HG03196 (cell line): ENCODE data around the gene MGLL.

Source experiments
- ATAC-seq: cut with Tn5 transposase; IDR thresholded peaks from one replicate; pipeline ENCODE4 v1.9.1; 2021; ENCODE audit not compliant: unreplicated experiment

The MGLL gene

DNA sequence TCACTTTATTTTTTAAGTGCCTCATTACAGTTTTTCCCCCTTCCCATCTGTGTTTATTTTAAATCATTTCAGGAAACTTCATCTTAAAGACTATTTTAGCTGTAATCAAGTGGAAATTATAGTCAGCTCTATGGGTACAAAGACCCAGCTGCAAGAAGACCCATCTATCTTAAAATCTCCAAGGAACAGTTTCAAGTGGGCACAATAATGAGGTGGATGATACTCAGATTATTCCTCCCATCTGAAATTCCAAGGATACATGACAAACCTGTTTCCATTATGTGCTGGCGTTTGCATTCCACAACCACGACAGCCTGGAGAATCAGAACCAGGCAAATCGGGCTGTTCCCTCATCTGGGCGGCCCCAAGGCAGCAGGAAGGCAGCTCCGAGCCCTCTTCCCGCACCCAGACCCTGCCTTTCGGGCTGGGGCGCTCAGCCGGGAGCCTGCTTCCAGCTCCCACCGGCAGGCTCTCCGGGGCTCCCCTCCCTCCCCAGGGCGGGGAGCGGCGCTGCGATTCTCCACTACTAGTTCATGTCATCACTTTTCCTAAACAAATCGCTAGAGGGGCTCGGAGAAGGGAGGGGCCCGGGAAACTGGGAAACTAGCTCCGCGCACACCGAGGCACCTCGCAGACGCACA, at the start of gene MGLL:
TSS of gene MGLL (minus strand) at position 475 of the 641 bp plus-strand sequence. CDS start at position 278, 197 bp downstream.
- ATAC-seq = no peak

DNA sequence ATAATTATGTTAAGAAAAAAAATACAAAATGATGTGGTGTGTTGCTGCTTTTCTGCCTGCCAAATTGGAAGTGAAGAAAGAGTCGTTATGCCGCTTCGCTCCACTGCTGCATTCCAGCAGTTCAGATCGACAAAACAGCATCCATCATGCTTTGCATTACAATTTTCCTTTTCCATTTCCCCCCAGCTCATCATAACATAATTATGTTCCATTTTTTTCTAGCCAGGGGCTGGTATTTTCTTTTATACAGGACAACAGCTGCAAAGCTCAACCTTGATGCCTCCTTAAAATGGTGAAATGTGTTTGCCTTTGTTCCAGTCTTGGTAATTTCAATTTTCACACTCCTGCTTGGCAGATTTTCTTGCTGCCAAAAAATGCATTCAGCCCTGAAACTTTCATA, 47.8 kb upstream of the MGLL start:
- ATAC-seq = no peak

DNA sequence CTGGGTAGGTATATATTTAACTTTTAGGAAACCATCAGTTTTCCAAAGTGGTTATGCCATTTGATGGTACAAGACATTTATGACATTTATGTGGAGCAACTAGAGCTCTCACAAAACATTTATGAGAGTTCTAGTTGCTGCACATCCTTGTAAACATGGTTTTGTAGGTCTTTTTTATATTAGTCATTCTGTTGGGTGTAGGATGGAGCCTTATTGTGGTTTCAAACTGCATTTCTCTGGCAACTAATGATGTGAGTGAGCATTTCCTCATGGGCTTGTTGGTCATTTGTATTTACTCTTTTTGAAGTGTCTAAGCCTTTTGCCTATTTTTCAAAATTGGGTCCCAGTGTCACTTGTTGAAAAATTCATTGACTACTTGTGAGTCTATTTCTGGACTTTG, 45.7 kb upstream of the MGLL start:
- no peak for ATAC-seq

GRCh38 chr3:127867412-127867811, 45.1 kb upstream of the MGLL start:
- ATAC-seq = no peak

DNA sequence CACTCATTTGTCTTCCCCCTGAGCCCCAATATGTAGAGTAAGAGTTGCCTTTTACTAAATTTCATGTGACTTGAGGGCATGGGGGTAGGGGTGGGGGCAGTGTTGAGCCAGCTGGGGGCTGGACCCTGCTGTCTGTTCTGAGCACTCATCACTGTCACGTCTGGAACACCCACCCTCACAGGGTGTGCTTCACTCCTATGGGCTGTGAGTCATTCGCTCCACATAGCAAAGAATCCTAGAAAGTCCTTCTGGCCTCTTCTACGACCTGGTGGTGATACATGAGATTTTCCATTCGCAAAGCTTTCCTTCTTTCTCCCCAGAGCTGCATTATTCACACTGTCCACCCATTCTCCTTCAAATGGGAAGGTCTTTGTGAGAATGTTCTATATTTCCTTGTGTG, 43.6 kb upstream of the MGLL start:
- no peak for ATAC-seq

- no peak for ATAC-seq
These were observed 37.9 kb upstream of the MGLL start for GRCh38 chr3:127860211-127860696.

DNA sequence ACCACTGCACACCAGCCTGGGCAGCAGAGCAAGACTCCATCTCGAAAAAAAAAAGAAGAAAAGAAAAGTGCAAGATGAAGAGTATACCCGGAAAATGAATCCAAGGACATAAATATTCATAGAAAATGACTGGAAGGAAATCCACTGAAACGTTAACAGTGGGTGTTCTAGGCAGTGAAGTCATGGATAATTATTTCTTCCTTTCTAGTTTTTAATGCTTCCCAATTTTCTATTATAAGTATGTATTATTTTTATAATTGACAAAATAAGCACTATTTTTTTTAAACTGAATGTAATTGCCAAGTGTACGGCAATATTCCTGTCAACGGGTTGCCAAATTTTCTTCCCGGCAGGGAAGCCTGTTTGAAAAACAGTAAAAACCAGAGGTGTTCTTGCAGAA, 37.4 kb upstream of the MGLL start:
- ATAC-seq = no peak

DNA sequence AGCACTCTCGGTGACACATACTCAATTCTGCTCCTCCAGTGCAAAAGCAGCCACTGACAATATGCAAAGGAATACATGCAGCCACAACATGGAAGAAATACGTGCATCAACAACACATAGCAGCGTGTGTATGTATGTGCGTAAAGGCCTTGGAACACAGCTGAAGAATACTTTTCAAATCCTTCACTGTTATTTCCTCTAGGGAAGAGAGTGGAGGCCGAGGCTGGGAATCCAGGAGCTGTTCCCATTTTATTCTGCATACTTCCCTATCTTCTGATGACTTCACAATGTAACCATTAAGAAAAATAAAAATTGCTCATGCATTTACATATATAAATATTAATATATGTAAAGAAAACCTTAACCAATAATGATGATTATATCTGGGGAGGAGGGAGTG, 36.6 kb upstream of the MGLL start:
- no peak for ATAC-seq

GRCh38 chr3:127858521-127858920, 36.2 kb upstream of the MGLL start:
- ATAC-seq = no peak

DNA sequence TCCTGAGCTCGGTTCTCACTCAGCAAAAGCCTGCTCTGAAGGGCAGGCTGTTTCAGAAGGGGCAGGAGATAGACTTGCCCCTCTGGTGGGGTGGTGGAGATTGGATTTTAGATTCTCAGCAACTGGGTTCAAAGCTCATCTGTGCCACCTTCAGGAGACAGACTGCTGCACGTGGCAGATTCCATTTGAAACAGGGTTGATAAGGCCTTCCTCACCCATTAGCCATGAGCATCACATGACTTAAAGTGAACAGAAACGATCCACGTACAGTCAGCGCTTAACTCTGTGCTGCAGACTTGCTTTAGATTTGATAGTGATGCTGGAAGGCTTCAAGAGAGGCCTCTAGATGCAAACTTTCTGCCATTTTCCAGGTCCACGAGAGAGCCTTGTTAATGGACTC, 35.0 kb upstream of the MGLL start:
- no peak for ATAC-seq

DNA sequence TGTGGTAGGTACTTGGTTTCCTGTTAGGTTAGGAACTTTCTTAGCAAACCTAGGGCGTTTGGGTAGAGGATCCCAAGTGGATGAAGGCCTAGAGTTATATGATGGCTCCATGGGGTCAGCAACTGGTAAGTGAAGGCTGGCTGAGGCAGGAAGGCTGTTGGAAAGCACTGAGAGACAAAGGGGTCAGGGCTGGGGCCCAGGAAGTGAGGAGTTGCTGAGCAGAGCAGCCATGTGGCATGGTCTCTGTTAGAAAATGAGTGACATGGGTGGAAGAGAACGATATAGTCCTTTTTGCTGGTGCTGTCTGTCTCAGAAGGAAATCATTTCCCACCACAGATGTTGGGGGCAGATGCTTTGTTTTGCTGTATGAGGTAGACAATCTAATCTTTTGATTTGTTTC, 34.5 kb upstream of the MGLL start:
- no peak for ATAC-seq

- no peak for ATAC-seq
These were observed 32.9 kb upstream of the MGLL start for GRCh38 chr3:127855246-127855645.

DNA sequence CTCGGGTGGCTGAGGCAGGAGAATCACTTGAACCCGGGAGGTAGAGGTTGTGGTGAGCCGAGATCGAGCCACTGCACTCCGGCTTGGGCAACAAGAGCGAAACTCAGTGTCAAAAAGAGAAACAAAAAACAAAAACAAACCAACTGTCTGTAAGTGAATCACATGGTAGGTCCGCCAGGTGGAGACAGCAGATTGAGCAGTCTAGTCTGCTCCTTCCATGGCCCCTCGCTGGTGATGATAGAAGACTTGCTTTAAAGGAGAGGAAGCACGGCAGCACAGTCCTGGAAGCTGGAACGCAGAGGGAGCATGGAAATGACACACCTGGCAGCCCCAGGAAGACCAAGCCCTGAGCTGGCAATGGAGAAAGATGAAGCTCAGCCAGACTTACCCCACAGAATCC, 31.4 kb upstream of the MGLL start:
- ATAC-seq = no peak

- ATAC-seq = no peak
These were observed 29.6 kb upstream of the MGLL start for GRCh38 chr3:127851899-127852298.

- no peak for ATAC-seq
These were observed 27.1 kb upstream of the MGLL start for GRCh38 chr3:127849368-127849767.

DNA sequence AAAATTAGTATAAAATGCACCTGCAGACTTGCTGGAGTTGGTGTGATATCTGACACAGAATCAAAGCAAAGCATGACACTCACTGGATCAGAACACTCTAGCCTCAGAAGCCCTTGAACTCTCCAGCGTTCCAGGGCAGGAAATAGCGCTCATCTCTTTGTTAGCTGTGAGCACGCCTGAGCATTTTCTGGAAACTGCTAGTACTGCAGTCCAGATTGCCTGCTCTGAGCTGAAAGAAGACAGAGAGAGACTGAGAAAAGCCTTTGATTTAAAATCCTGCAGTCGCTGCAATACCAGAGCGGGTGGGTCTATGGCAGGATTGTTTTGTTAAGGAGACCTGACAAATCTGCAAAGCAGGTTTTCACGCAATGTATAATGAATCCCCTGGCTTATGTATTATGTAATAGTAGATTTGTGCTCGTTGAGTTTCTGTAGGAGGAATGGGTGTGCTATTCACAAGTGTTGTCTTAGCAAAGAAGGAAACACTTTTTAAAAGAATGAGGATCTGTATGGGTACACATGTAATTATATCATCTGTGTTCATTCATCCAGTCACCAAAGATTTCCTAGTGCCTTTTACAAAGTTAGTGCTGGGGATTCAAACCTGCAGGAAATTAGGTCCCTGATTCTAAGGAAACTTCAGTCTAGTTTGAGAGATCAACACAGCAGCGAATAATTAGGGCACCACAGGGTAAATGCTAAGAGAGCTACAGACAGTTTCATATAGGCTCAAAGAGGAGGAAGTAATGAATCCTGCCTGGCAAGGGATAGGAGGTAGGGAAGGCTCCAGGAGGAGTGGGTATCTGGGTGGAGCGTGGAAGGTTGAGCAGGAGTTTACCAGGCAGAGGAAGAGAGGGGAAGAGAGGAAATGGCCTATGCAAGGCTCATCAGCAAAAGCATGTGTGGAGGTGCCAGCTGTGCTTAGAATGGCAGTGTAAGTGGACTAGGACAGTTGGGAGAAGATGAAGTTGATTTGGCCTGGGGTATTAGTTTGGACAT, 26.1 kb upstream of the MGLL start:
- no peak for ATAC-seq

DNA sequence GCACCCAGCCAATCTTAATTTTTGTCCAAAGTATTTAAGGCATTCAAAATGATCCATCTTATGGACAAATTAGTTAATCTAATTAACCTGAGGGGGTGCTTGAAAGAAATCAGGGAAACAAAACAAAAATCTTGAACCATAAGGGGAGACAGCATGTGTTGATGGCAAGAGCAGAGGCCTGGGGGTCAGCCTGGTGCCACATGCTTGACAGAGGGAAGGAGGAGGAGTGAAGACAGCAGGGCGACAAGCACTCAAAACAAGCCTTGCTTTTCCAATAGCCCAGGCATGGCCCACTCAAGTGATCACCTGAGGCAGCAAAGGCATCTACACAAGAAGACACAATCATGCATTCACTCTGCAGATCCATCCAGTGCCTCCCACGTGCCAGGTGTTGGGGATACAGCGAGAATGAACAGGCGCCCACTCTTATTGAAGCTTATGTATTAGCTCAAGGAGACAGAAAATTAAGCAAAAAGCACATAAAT, 25.0 kb upstream of the MGLL start:
- no peak for ATAC-seq

DNA sequence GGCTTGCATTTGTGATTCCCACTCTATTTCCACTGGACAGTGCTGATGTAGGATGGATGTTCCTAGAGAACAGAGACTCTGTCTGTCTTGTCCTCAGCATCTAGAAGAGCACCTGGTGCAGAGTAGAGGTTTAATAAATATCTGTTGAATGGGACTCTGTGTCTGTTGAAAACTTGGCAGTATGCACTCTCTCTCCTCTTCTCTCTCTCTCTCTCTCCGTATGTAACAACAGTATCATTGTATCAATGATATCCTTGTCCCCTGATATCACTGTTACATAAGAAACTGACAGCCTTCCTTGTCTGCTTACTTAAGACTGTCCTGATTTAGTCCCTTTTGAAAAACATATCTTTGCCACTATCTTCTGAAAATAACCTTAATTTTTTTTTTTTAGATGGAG, 24.3 kb upstream of the MGLL start:
- no peak for ATAC-seq

- no peak for ATAC-seq
These were observed 22.1 kb upstream of the MGLL start for GRCh38 chr3:127844326-127844942.

- ATAC-seq = no peak
These were observed 18.4 kb upstream of the MGLL start for GRCh38 chr3:127840671-127841070.

DNA sequence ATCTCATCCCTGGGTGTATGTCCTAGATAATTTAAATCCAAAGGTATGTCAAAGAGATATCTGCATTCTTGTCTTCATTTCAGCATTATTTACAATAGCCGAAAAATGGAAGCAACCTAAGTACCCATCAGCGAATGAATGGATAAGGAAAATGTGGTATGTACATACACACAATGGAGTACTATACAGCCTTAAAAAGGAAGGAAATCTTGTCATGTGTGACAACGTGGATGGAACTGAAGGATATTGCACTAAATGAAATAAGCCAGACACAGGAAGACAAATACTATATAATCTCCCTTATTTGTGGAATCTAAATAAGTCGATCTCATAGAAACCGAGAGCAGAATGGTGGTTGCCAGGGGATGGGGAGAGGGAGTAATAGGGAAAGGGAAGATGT, 16.8 kb upstream of the MGLL start:
- no peak for ATAC-seq
